KBM-7 (cell line): ENCODE results near the gene CCNYL1.
A peak's percentile ranks its signal among the peaks of the same experiment; 100 is the strongest.

ENCODE experiments used
- DNase-seq: peaks from one replicate; pipeline ENCODE4 v3.0.0-alpha.2; 2015
- in situ Hi-C: fragments of 300-500 bp; cut with MboI; formaldehyde crosslinking; loops from 2 replicates; pipeline ENCODE4 v1.14.3; 2020; ENCODE audit warnings: low sequenced_read_pairs, low pct_unique_long_range_greater_than_20kb, mixed read lengths

CCNYL1 gene

GRCh38 chr2:207775473-207775872, 64.0 kb downstream of the CCNYL1 start:
- in situ Hi-C loops, result no loop called here
- no peak for DNase-seq

GRCh38 chr2:207777124-207777523, 65.7 kb downstream of the CCNYL1 start:
- DNase-seq, result no peak
- in situ Hi-C loops, result no loop called here

- DNase-seq, result no peak
- in situ Hi-C loops, result no loop called here
Observed at GRCh38 chr2:207778298-207778882, 67.0 kb downstream of the CCNYL1 start.

- in situ Hi-C loops, result no loop called here
- no peak for DNase-seq
Observed at GRCh38 chr2:207779523-207779922, 68.1 kb downstream of the CCNYL1 start.

- in situ Hi-C loops, result no loop called here
- DNase-seq, result no peak
Observed at GRCh38 chr2:207782238-207783030, 71.0 kb downstream of the CCNYL1 start.

GRCh38 chr2:207783514-207783913, 72.1 kb downstream of the CCNYL1 start:
- no peak for DNase-seq
- in situ Hi-C loops, result no loop called here

GRCh38 chr2:207784898-207785297, 73.5 kb downstream of the CCNYL1 start:
- in situ Hi-C loops, result no loop called here

GRCh38 chr2:207787017-207787416, 75.6 kb downstream of the CCNYL1 start:
- DNase-seq, result peak; percentile 33
- in situ Hi-C loops, result no loop called here

More at GRCh38 chr2:207784898-207785297, 73.5 kb downstream of the CCNYL1 start:
- no peak for DNase-seq

- in situ Hi-C loops, result no loop called here
Observed at GRCh38 chr2:207787800-207788199, 76.4 kb downstream of the CCNYL1 start.

GRCh38 chr2:207790898-207791297, 79.5 kb downstream of the CCNYL1 start:
- in situ Hi-C loops, result no loop called here
- no peak for DNase-seq

More at GRCh38 chr2:207787800-207788199, 76.4 kb downstream of the CCNYL1 start:
- no peak for DNase-seq

GRCh38 chr2:207791579-207792243, 80.3 kb downstream of the CCNYL1 start:
- DNase-seq, result no peak
- in situ Hi-C loops, result no loop called here

GRCh38 chr2:207792244-207792785, 80.9 kb downstream of the CCNYL1 start:
- peak; percentile 63 for DNase-seq
- in situ Hi-C loops, result no loop called here

GRCh38 chr2:207796585-207797350, 85.3 kb downstream of the CCNYL1 start:
- DNase-seq, result no peak
- in situ Hi-C loops, result no loop called here

GRCh38 chr2:207801259-207801658, 89.8 kb downstream of the CCNYL1 start:
- DNase-seq, result no peak
- in situ Hi-C loops, result no loop called here

GRCh38 chr2:207802650-207803049, 91.2 kb downstream of the CCNYL1 start:
- no peak for DNase-seq
- in situ Hi-C loops, result no loop called here
